Fibroblast of lung (primary cell): ENCODE data around the gene RFTN2. TPM values are rescaled to one million over a fixed set of nuclear protein-coding genes. Genes with fewer than 3 reads are reported as not detected.
A peak's percentile ranks its signal among the peaks of the same experiment; 100 is the strongest.
"Not testable (repeated sequence)": the region's sequence is repeated elsewhere in the genome, so short reads cannot be mapped to it uniquely, and the experiment has no call there.

Experiments used
- DNase-seq, 2 donors: peaks; one replicate each; pipeline versions ENCODE4 v3.0.0 to v3.0.0-alpha.2; 2010; ENCODE audit warnings: low read depth in 2 of 2
- H2AFZ ChIP-seq: 2 replicates; pipeline ENCODE4 v1.5.1; 2012; ENCODE audit warnings: low read length, control low read depth, inconsistent platforms
- H3K27ac ChIP-seq: 2 replicates; pipeline ENCODE4 v1.5.1; 2011; ENCODE audit warnings: low read length, control low read depth; ENCODE audit not compliant: insufficient read depth
- H3K27me3 ChIP-seq: 2 replicates; pipeline ENCODE4 v1.5.1; 2011; ENCODE audit warnings: mild to moderate bottlenecking, low read length; ENCODE audit not compliant: control insufficient read depth, insufficient read depth
- H3K36me3 ChIP-seq: 2 replicates; pipeline ENCODE4 v1.5.1; 2011; ENCODE audit warnings: low read length; ENCODE audit not compliant: control insufficient read depth, insufficient read depth
- H3K4me1 ChIP-seq: 2 replicates; pipeline ENCODE4 v1.5.1; 2011; ENCODE audit warnings: low read length; ENCODE audit not compliant: control insufficient read depth, insufficient read depth; ENCODE audit errors: extremely low read depth
- H3K4me2 ChIP-seq: 2 replicates; pipeline ENCODE4 v1.5.1; 2011; ENCODE audit warnings: low read length, control low read depth; ENCODE audit not compliant: insufficient read depth; ENCODE audit errors: extremely low read depth
- H3K4me3 ChIP-seq, 4 experiments: fragments of 200-600 bp in 1 of 4; sonication (generic) in 1 of 4; replicated peaks in 1 of 4; 2 replicates each; pipeline ENCODE4 v1.5.1; 2011 to 2016; ENCODE audit warnings: low read length in 4 of 4, low read depth in 3 of 4, mild to moderate bottlenecking in 3 of 4, control low read depth in 2 of 4, inconsistent platforms in 1 of 4, mixed read lengths in 1 of 4; ENCODE audit not compliant: insufficient read depth in 1 of 4; ENCODE audit errors: control extremely low read depth in 1 of 4
- H3K79me2 ChIP-seq: 2 replicates; pipeline ENCODE4 v1.5.1; 2012; ENCODE audit warnings: mild to moderate bottlenecking, low read length, inconsistent platforms; ENCODE audit not compliant: control insufficient read depth, insufficient read depth
- H3K9ac ChIP-seq: 2 replicates; pipeline ENCODE4 v1.5.1; 2011; ENCODE audit warnings: mild to moderate bottlenecking, low read length, control low read depth; ENCODE audit not compliant: insufficient read depth
- H3K9me3 ChIP-seq: 2 replicates; pipeline ENCODE4 v1.5.1; 2012; ENCODE audit warnings: low read depth, low read length; ENCODE audit not compliant: control insufficient read depth, insufficient read depth
- H4K20me1 ChIP-seq: 2 replicates; pipeline ENCODE4 v1.5.1; 2011; ENCODE audit warnings: low read length; ENCODE audit not compliant: control insufficient read depth, insufficient read depth; ENCODE audit errors: extremely low read depth
- CTCF ChIP-seq, 2 donors: IDR thresholded peaks in 1 of 2; conservative IDR thresholded peaks in 1 of 2; 1 replicate in 1 of 2; 2 replicates in 1 of 2; pipeline ENCODE4 v1.5.1; 2011 to 2012; ENCODE audit warnings: low read length in 2 of 2, control low read depth in 1 of 2, inconsistent platforms in 1 of 2, low read depth in 1 of 2, mild to moderate bottlenecking in 1 of 2
- EZH2 ChIP-seq: IDR thresholded peaks from 2 replicates; pipeline ENCODE4 v1.5.1; 2012; ENCODE audit warnings: low read length, control low read depth, mild to moderate bottlenecking; ENCODE audit errors: missing control alignments
- polyA plus RNA-seq, 2 donors: library from polyadenylated mRNA; depleted of rRNA in 1 of 2; stranded (reverse) in 1 of 2; unstranded in 1 of 2; fragments of >200 nt; gene quantifications; 2 replicates each; pipeline ENCODE4 v1.2.1, GENCODE V29; 2011 to 2012; ENCODE audit warnings: missing spikeins in 1 of 2
- total RNA-seq: library from RNA; depleted of rRNA; stranded (reverse); fragments of >200 nt; gene quantifications from 2 replicates; pipeline ENCODE4 v1.2.1, GENCODE V29; 2014

Gene RFTN2
- total and polyA plus RNA-seq, 2 donors (not counting 1 experiment from before 2014, with no cell fraction given): 0.95 to 10.2 TPM

DNA sequence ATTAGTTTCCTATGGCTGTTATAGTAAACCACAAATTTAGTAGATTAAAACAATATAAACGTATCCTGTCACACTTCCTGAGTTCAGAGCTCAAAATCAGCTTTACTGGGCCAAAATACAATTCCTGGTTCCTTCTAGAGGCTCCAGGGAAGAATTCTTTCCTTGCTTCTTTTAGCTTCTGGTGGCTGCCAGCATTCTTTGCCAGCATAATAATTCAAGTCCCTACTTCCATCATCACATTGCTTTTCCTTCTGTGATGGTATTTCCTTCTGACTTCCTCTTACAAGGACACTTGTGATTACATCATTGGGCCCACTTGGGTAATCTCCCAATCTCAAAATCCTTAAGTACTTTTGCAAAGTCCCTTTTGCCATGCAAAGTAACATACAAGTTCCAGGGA lies 118.9 kb downstream of the RFTN2 start:
- TF ChIP-seq EZH2 (no peak), CTCF (conservative IDR thresholded peaks at IDR 0.05 in 1 of 2, IDR thresholded peaks at IDR 0.05 in 1 of 2; ENCODE audit: low read depth in 1 of 2, low read length in 2 of 2) (no peak)
- no peak overlapping the region for H3K9ac ChIP-seq
- peak; percentile 24 to 31 for DNase-seq
- H2AFZ ChIP-seq: no peak overlapping the region
- H3K4me3 ChIP-seq: no peak overlapping the region
- H3K27ac ChIP-seq: no peak overlapping the region
- peaks cover 2% of the 10 kb centered on the region for H3K36me3 ChIP-seq
- H3K27me3 ChIP-seq: no peaks in the 10 kb centered on the region
- no peaks in the 10 kb centered on the region for H4K20me1 ChIP-seq
- H3K4me1 ChIP-seq: no peaks in the 10 kb centered on the region
- H3K4me2 ChIP-seq: no peak overlapping the region
- no peaks in the 10 kb centered on the region for H3K9me3 ChIP-seq
- no peaks in the 10 kb centered on the region for H3K79me2 ChIP-seq

DNA sequence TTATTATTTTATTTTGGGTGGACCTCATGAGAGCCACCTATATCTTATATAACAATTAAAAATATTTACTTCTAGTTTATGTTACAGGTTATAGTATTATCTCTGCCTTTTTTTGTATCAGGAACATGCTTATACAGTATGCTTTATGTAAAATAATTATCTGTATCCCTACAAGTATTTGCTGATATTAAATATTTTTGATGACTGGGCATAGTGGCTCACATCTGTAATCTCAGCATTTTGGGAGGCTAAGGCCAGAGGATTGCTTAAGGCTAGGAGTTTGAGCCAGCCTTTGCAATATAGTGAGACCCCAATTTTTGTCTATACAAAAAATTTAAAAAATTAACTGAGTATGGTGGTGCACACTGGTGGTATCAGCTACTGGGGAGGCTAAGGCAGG lies 119.9 kb downstream of the RFTN2 start:
- no peaks in the 10 kb centered on the region for H3K9me3 ChIP-seq
- H2AFZ ChIP-seq: no peak overlapping the region
- H3K36me3 ChIP-seq: peaks cover 2% of the 10 kb centered on the region
- DNase-seq: no peak
- H3K27ac ChIP-seq: no peak overlapping the region
- H3K9ac ChIP-seq: no peak overlapping the region
- H4K20me1 ChIP-seq: no peaks in the 10 kb centered on the region
- no peaks in the 10 kb centered on the region for H3K4me1 ChIP-seq
- no peak overlapping the region for H3K4me2 ChIP-seq
- no peak overlapping the region for H3K4me3 ChIP-seq
- no peaks in the 10 kb centered on the region for H3K27me3 ChIP-seq
- TF ChIP-seq CTCF (conservative IDR thresholded peaks at IDR 0.05 in 1 of 2, IDR thresholded peaks at IDR 0.05 in 1 of 2; ENCODE audit: low read depth in 1 of 2, low read length in 2 of 2) (no peak), EZH2 (no peak)
- H3K79me2 ChIP-seq: no peaks in the 10 kb centered on the region

- not testable (repeated sequence) for H3K79me2 ChIP-seq, H3K27me3 ChIP-seq, H3K9ac ChIP-seq, H2AFZ ChIP-seq, H3K4me3 ChIP-seq, H3K4me1 ChIP-seq, H3K36me3 ChIP-seq, H3K27ac ChIP-seq, H4K20me1 ChIP-seq, H3K9me3 ChIP-seq, DNase-seq, H3K4me2 ChIP-seq
Observed at GRCh38 chr2:197551260-197551659, 124.1 kb downstream of the RFTN2 start.

GRCh38 chr2:197548582-197548981 lies 126.8 kb downstream of the RFTN2 start:
- Histone ChIP-seq H3K36me3 (peaks cover 2% of the 10 kb centered on the region), H3K27me3 (no peaks in the 10 kb centered on the region), H4K20me1 (no peaks in the 10 kb centered on the region), H3K9me3 (no peaks in the 10 kb centered on the region), H3K79me2 (peaks cover 2% of the 10 kb centered on the region), H3K27ac (no peak overlapping the region), H3K4me2 (no peak overlapping the region), H3K9ac (no peak overlapping the region), H3K4me1 (no peaks in the 10 kb centered on the region), H2AFZ (no peak overlapping the region), H3K4me3 (no peak overlapping the region)
- TF ChIP-seq CTCF (conservative IDR thresholded peaks at IDR 0.05 in 1 of 2, IDR thresholded peaks at IDR 0.05 in 1 of 2; ENCODE audit: low read depth in 1 of 2, low read length in 2 of 2): no peak
- no peak for TF ChIP-seq EZH2
- DNase-seq: no peak
